Lung (tissue), 12 donors: Measurements from ENCODE around the gene RSPH6A. TPM values are rescaled to one million over a fixed set of nuclear protein-coding genes. Genes with fewer than 3 reads are reported as not detected.

Experiments used
- ATAC-seq: fragments of 200-7000 bp; cut with Tn5 transposase; one replicate; pipeline ENCODE4 v1.9.1; 2020; ENCODE audit warnings: moderate number of reproducible peaks; ENCODE audit not compliant: insufficient read depth, low FRiP score
- DNase-seq, 3 donors: peaks; one replicate each; pipeline ENCODE4 v3.0.0-alpha.2; 2013 to 2017
- H3K27ac ChIP-seq, 2 donors: one replicate each; pipeline ENCODE4 v1.5.1; 2013; ENCODE audit warnings: mild to moderate bottlenecking in 2 of 2, moderate library complexity in 2 of 2, control low read depth in 1 of 2, inconsistent platforms in 1 of 2, low read depth in 1 of 2, low read length in 1 of 2
- H3K27me3 ChIP-seq, 3 donors: one replicate each; pipeline ENCODE4 v1.5.1; 2013; ENCODE audit warnings: low read length in 2 of 3; ENCODE audit not compliant: control insufficient read depth in 3 of 3, insufficient read depth in 3 of 3
- H3K36me3 ChIP-seq, 4 donors: one replicate each; pipeline ENCODE4 v1.5.1; 2013; ENCODE audit warnings: low read length in 4 of 4, mild to moderate bottlenecking in 1 of 4, moderate library complexity in 1 of 4; ENCODE audit not compliant: control insufficient read depth in 4 of 4, insufficient read depth in 4 of 4
- H3K4me1 ChIP-seq, 5 donors: one replicate each; pipeline ENCODE4 v1.5.1; 2013; ENCODE audit warnings: low read length in 5 of 5, mild to moderate bottlenecking in 2 of 5, moderate library complexity in 1 of 5; ENCODE audit not compliant: control insufficient read depth in 5 of 5, insufficient read depth in 5 of 5
- H3K4me3 ChIP-seq: one replicate; pipeline ENCODE4 v1.5.1; 2013; ENCODE audit warnings: mild to moderate bottlenecking, control low read depth, moderate library complexity
- H3K9ac ChIP-seq, 2 donors: one replicate each; pipeline ENCODE4 v1.5.1; 2013; ENCODE audit warnings: low read length in 2 of 2, control low read depth in 1 of 2; ENCODE audit not compliant: insufficient read depth in 1 of 2
- H3K9me3 ChIP-seq, 4 donors: one replicate each; pipeline ENCODE4 v1.5.1; 2013; ENCODE audit warnings: low read length in 3 of 4, mild to moderate bottlenecking in 1 of 4, moderate library complexity in 1 of 4; ENCODE audit not compliant: control insufficient read depth in 4 of 4, insufficient read depth in 3 of 4
- CTCF ChIP-seq: IDR thresholded peaks from 2 replicates; pipeline ENCODE4 v1.5.1; 2012; ENCODE audit warnings: mild to moderate bottlenecking; ENCODE audit errors: control extremely low read depth, extremely low read depth
- WGBS, 2 donors: extraction: QIAGEN DNeasy Blood & Tissue Kit; methylation state at CpG; one replicate each; pipeline ENCODE4 v1.1.7; 2013; 5-methylcytosine and 5-hydroxymethylcytosine counted together
- polyA plus RNA-seq, 2 donors: library from polyadenylated mRNA; stranded (reverse); fragments of 200-250 nt; gene quantifications; one replicate each; pipeline ENCODE4 v1.2.1, GENCODE V29; 2013
- total RNA-seq, 2 donors: library from RNA; depleted of rRNA in 1 of 2; stranded (reverse); fragments of >200 nt in 1 of 2; gene quantifications; one replicate each; pipeline ENCODE4 v1.2.1, GENCODE V29; 2014 to 2021
- donor health status: control.
- donor health status: control.
- donor health status: Bipolar disorder and iron deficiency.
- donor health status: healthy.
- donor health status: DM: yes; HTN: yes; CAD: no.

Gene RSPH6A
- total and polyA plus RNA-seq, 4 donors: 0.06 to 0.34 TPM; not detected in 2

GRCh38 chr19:45746866-45747265 is 68.2 kb downstream of the RSPH6A start:
- Histone ChIP-seq H3K4me1 (no peaks in the 10 kb centered on the region), H3K9me3 (no peaks in the 10 kb centered on the region), H3K36me3 (no peaks in the 10 kb centered on the region), H3K4me3 (no peak overlapping the region), H3K9ac (no peak overlapping the region), H3K27ac (no peak overlapping the region), H3K27me3 (no peaks in the 10 kb centered on the region)
- DNase-seq: no peak
- ATAC-seq: no peak
- no peak for TF ChIP-seq CTCF
- WGBS, 2 donors: 77 to 84% methylated on average over 5 of the region's 5 CpGs

Other genes starting within 250 kb of the RSPH6A start
- gene OPA3, start 230.5 kb downstream of the RSPH6A start, total RNA-seq: 10 to 100 TPM in 1 of 2 donors, 1 to 10 TPM in 1; 3.5 to 13.6 TPM
- 1 to 10 TPM; 5.5 to 9.9 TPM for gene OPA3, start 230.5 kb downstream of the RSPH6A start, polyA plus RNA-seq
- gene GPR4, start 213.1 kb downstream of the RSPH6A start, total RNA-seq: 10 to 100 TPM in 1 of 2 donors, 1 to 10 TPM in 1; 1.3 to 11.0 TPM
- gene GPR4, start 213.1 kb downstream of the RSPH6A start, polyA plus RNA-seq: 10 to 100 TPM; 12.6 to 12.8 TPM
- 10 to 100 TPM; 31.9 to 74.5 TPM for gene EML2, start 175.9 kb downstream of the RSPH6A start, total RNA-seq
- gene EML2, start 175.9 kb downstream of the RSPH6A start, polyA plus RNA-seq: 10 to 100 TPM; 32.5 to 47.7 TPM
- 10 to 100 TPM in 1 of 2 donors, 1 to 10 TPM in 1; 4.7 to 14.9 TPM for gene GIPR, start 147.1 kb downstream of the RSPH6A start, total RNA-seq
- gene GIPR, start 147.1 kb downstream of the RSPH6A start, polyA plus RNA-seq: 1 to 10 TPM; 2.2 to 6.4 TPM
- 100 to 1,000 TPM; 151 to 319 TPM for gene SNRPD2, start 123.4 kb downstream of the RSPH6A start, total RNA-seq
- 100 to 1,000 TPM; 354 to 410 TPM for gene SNRPD2, start 123.4 kb downstream of the RSPH6A start, polyA plus RNA-seq
- gene QPCTL, start 122.6 kb downstream of the RSPH6A start, total RNA-seq: 10 to 100 TPM in 1 of 2 donors, 1 to 10 TPM in 1; 6.3 to 12.2 TPM
- 10 to 100 TPM in 1 of 2 donors, 1 to 10 TPM in 1; 6.7 to 13.3 TPM for gene QPCTL, start 122.6 kb downstream of the RSPH6A start, polyA plus RNA-seq
- gene FBXO46, start 84.4 kb downstream of the RSPH6A start, total RNA-seq: 10 to 100 TPM; 11.2 to 19.0 TPM
- gene FBXO46, start 84.4 kb downstream of the RSPH6A start, polyA plus RNA-seq: 1 to 10 TPM; 7.6 to 8.3 TPM
- not detected for gene MEIOSIN, start 81.9 kb downstream of the RSPH6A start, total RNA-seq
- gene MEIOSIN, start 81.9 kb downstream of the RSPH6A start, polyA plus RNA-seq: not detected
- gene SIX5, start 46.1 kb downstream of the RSPH6A start, total RNA-seq: 10 to 100 TPM; 13.5 to 17.4 TPM
- gene SIX5, start 46.1 kb downstream of the RSPH6A start, polyA plus RNA-seq: 10 to 100 TPM; 11.7 to 12.7 TPM
- 10 to 100 TPM; 32.4 to 70.4 TPM for gene DMPK, start 32.8 kb downstream of the RSPH6A start, total RNA-seq
- 10 to 100 TPM; 35.0 to 45.7 TPM for gene DMPK, start 32.8 kb downstream of the RSPH6A start, polyA plus RNA-seq
- 10 to 100 TPM; 25.4 to 58.2 TPM for gene DMWD, start 22.5 kb downstream of the RSPH6A start, total RNA-seq
- gene DMWD, start 22.5 kb downstream of the RSPH6A start, polyA plus RNA-seq: 10 to 100 TPM; 21.2 to 28.3 TPM
- gene SYMPK, start 47.8 kb upstream of the RSPH6A start, total RNA-seq: 10 to 100 TPM; 47.5 to 82.1 TPM
- 100 to 1,000 TPM in 1 of 2 donors, 10 to 100 TPM in 1; 40.3 to 125 TPM for gene SYMPK, start 47.8 kb upstream of the RSPH6A start, polyA plus RNA-seq
- under 1 TPM; 0.43 to 0.49 TPM for gene FOXA3, start 49.0 kb upstream of the RSPH6A start, total RNA-seq
- under 1 TPM; 0.53 to 0.68 TPM for gene FOXA3, start 49.0 kb upstream of the RSPH6A start, polyA plus RNA-seq
- gene IRF2BP1, start 70.8 kb upstream of the RSPH6A start, total RNA-seq: 10 to 100 TPM; 21.8 to 24.3 TPM
- 10 to 100 TPM; 10.9 to 16.5 TPM for gene IRF2BP1, start 70.8 kb upstream of the RSPH6A start, polyA plus RNA-seq
- 1 to 10 TPM; 2.9 to 6.7 TPM for gene MYPOP, start 87.3 kb upstream of the RSPH6A start, total RNA-seq
- 1 to 10 TPM; 3.8 to 5.3 TPM for gene MYPOP, start 87.3 kb upstream of the RSPH6A start, polyA plus RNA-seq
- gene NANOS2, start 99.5 kb upstream of the RSPH6A start, total RNA-seq: not detected
- not detected for gene NANOS2, start 99.5 kb upstream of the RSPH6A start, polyA plus RNA-seq
- gene NOVA2, start 158.6 kb upstream of the RSPH6A start, total RNA-seq: 10 to 100 TPM in 1 of 2 donors, 1 to 10 TPM in 1; 2.9 to 11.6 TPM
- 1 to 10 TPM; 2.3 to 6.7 TPM for gene NOVA2, start 158.6 kb upstream of the RSPH6A start, polyA plus RNA-seq
- gene CCDC61, start 180.2 kb upstream of the RSPH6A start, total RNA-seq: 10 to 100 TPM in 1 of 2 donors, 1 to 10 TPM in 1; 7.8 to 21.0 TPM
- 10 to 100 TPM in 1 of 2 donors, 1 to 10 TPM in 1; 9.4 to 12.5 TPM for gene CCDC61, start 180.2 kb upstream of the RSPH6A start, polyA plus RNA-seq
- 1 to 10 TPM; 1.1 to 1.3 TPM for gene PGLYRP1, start 207.7 kb upstream of the RSPH6A start, total RNA-seq
- 10 to 100 TPM in 1 of 2 donors, 1 to 10 TPM in 1; 1.0 to 21.7 TPM for gene PGLYRP1, start 207.7 kb upstream of the RSPH6A start, polyA plus RNA-seq
- not detected for gene IGFL4, start 225.7 kb upstream of the RSPH6A start, total RNA-seq
- not detected for gene IGFL4, start 225.7 kb upstream of the RSPH6A start, polyA plus RNA-seq